Measurements from ENCODE around the gene TYW3. TPM values are rescaled to one million over a fixed set of nuclear protein-coding genes. Genes with fewer than 3 reads are reported as not detected.
"Not testable (repeated sequence)": the region's sequence is repeated elsewhere in the genome, so short reads cannot be mapped to it uniquely, and the experiment has no call there.

TYW3 gene
- total RNA-seq, 2 experiments from 2014 or later: 15.0 to 23.2 TPM

- CTCF ChIA-PET: no interaction called here
- DNase-seq: no peak
- peaks cover 3% of the 10 kb centered on the region for H3K36me3 Mint-ChIP-seq
- no peak for ATAC-seq
- H3K27ac Mint-ChIP-seq: no peak overlapping the region
- no peaks in the 10 kb centered on the region for H3K9me3 Mint-ChIP-seq (ENCODE audit: low read depth)
- H3K4me1 Mint-ChIP-seq: no peaks in the 10 kb centered on the region
- no peak overlapping the region for H3K4me3 Mint-ChIP-seq
- no peaks in the 10 kb centered on the region for H3K27me3 Mint-ChIP-seq
These were observed 18.3 kb upstream of the TYW3 start for GRCh38 chr1:74714429-74715235.

- ATAC-seq: no peak
These were observed 17.8 kb upstream of the TYW3 start for GRCh38 chr1:74715236-74715502.

GRCh38 chr1:74715806-74716205 is 17.1 kb upstream of the TYW3 start:
- Mint-ChIP-seq H3K4me1 (no peaks in the 10 kb centered on the region), H3K27ac (no peak overlapping the region), H3K9me3 (ENCODE audit: low read depth) (no peaks in the 10 kb centered on the region), H3K27me3 (no peaks in the 10 kb centered on the region), H3K36me3 (peaks cover 6% of the 10 kb centered on the region), H3K4me3 (no peak overlapping the region)
- DNase-seq: no peak
- CTCF ChIA-PET: no interaction called here
- no peak for ATAC-seq

More at GRCh38 chr1:74715236-74715502, 17.8 kb upstream of the TYW3 start:
- Mint-ChIP-seq H3K27me3 (no peaks in the 10 kb centered on the region), H3K36me3 (peaks cover 5% of the 10 kb centered on the region), H3K4me1 (no peaks in the 10 kb centered on the region), H3K9me3 (ENCODE audit: low read depth) (no peaks in the 10 kb centered on the region), H3K4me3 (no peak overlapping the region), H3K27ac (no peak overlapping the region)
- DNase-seq: no peak
- CTCF ChIA-PET: no interaction called here

GRCh38 chr1:74716822-74717221 is 16.1 kb upstream of the TYW3 start:
- H3K36me3 Mint-ChIP-seq: peaks cover 11% of the 10 kb centered on the region
- no peaks in the 10 kb centered on the region for H3K4me1 Mint-ChIP-seq
- no peak overlapping the region for H3K27ac Mint-ChIP-seq
- H3K4me3 Mint-ChIP-seq: no peak overlapping the region
- no peaks in the 10 kb centered on the region for H3K9me3 Mint-ChIP-seq (ENCODE audit: low read depth)
- DNase-seq (no peak), ATAC-seq (no peak)
- CTCF ChIA-PET: interaction anchor here (1.5 kb wide), 1 partner anchor 17 kb away, joined by 4 read pairs; no protein-coding TSS in a partner anchor
- no peaks in the 10 kb centered on the region for H3K27me3 Mint-ChIP-seq

- H3K4me3 Mint-ChIP-seq: no peak overlapping the region
- ATAC-seq (no peak), DNase-seq (no peak)
- H3K36me3 Mint-ChIP-seq: peaks cover 13% of the 10 kb centered on the region
- H3K27ac Mint-ChIP-seq: no peak overlapping the region
- no peaks in the 10 kb centered on the region for H3K27me3 Mint-ChIP-seq
- CTCF ChIA-PET: interaction anchor here (1.5 kb wide), 1 partner anchor 16 kb away, joined by 4 read pairs; no protein-coding TSS in a partner anchor
- no peaks in the 10 kb centered on the region for H3K4me1 Mint-ChIP-seq
- no peaks in the 10 kb centered on the region for H3K9me3 Mint-ChIP-seq (ENCODE audit: low read depth)
These were observed 15.3 kb upstream of the TYW3 start for GRCh38 chr1:74717626-74718025.

- Mint-ChIP-seq H3K27me3 (no peaks in the 10 kb centered on the region), H3K4me1 (peaks cover 14% of the 10 kb centered on the region), H3K9me3 (ENCODE audit: low read depth) (no peaks in the 10 kb centered on the region), H3K4me3 (no peak overlapping the region), H3K27ac (no peak overlapping the region), H3K36me3 (peaks cover 42% of the 10 kb centered on the region)
- CTCF ChIA-PET: no interaction called here
- DNase-seq (no peak), ATAC-seq (no peak)
These were observed 6.9 kb upstream of the TYW3 start for GRCh38 chr1:74726063-74726462.

- CTCF ChIA-PET: no interaction called here
- no peak overlapping the region for H3K27ac Mint-ChIP-seq
- ATAC-seq (no peak), DNase-seq (no peak)
- peaks cover 22% of the 10 kb centered on the region for H3K4me1 Mint-ChIP-seq
- no peaks in the 10 kb centered on the region for H3K9me3 Mint-ChIP-seq (ENCODE audit: low read depth)
- H3K4me3 Mint-ChIP-seq: no peak overlapping the region
- no peaks in the 10 kb centered on the region for H3K27me3 Mint-ChIP-seq
- H3K36me3 Mint-ChIP-seq: peaks cover 30% of the 10 kb centered on the region
These were observed 4.2 kb upstream of the TYW3 start for GRCh38 chr1:74728736-74729135.

- Mint-ChIP-seq H3K27me3 (no peaks in the 10 kb centered on the region), H3K4me3 (no peak overlapping the region), H3K36me3 (peaks cover 22% of the 10 kb centered on the region), H3K9me3 (ENCODE audit: low read depth) (no peaks in the 10 kb centered on the region), H3K4me1 (peaks cover 32% of the 10 kb centered on the region), H3K27ac (no peak overlapping the region)
- ATAC-seq: no peak
- no peak for DNase-seq
- CTCF ChIA-PET: no interaction called here
These were observed 3.0 kb upstream of the TYW3 start for GRCh38 chr1:74729741-74730478.

GRCh38 chr1:74731399-74732052 is 1.4 kb upstream of the TYW3 start:
- no peak overlapping the region for H3K27ac Mint-ChIP-seq
- H3K9me3 Mint-ChIP-seq (ENCODE audit: low read depth): no peaks in the 10 kb centered on the region
- CTCF ChIA-PET: no interaction called here
- no peak for DNase-seq
- no peak for ATAC-seq
- H3K4me1 Mint-ChIP-seq: peaks cover 40% of the 10 kb centered on the region
- no peaks in the 10 kb centered on the region for H3K27me3 Mint-ChIP-seq
- H3K36me3 Mint-ChIP-seq: peaks cover 15% of the 10 kb centered on the region
- H3K4me3 Mint-ChIP-seq: peak overlapping the region; percentile 44

- H3K36me3 Mint-ChIP-seq: peaks cover 11% of the 10 kb centered on the region
- CTCF ChIA-PET: interaction anchor here (1.0 to 2.5 kb wide), 7 partner anchors 10 to 230 kb away, joined by 3 to 8 read pairs (median 5); no protein-coding TSS in a partner anchor
- H3K4me1 Mint-ChIP-seq: peaks cover 40% of the 10 kb centered on the region
- H3K9me3 Mint-ChIP-seq (ENCODE audit: low read depth); DNase-seq; H3K27me3 Mint-ChIP-seq: not testable (repeated sequence)
- ATAC-seq: peak; percentile 18
- H3K4me3 Mint-ChIP-seq: peak overlapping the region; percentile 87
- H3K27ac Mint-ChIP-seq: peak overlapping the region; percentile 97
These were observed 643 bp upstream of the TYW3 start for GRCh38 chr1:74732071-74732946.

GRCh38 chr1:74733604-74734484 is 892 bp downstream of the TYW3 start:
- peaks cover 19% of the 10 kb centered on the region for H3K36me3 Mint-ChIP-seq

GRCh38 chr1:74737333-74737732 is 4.4 kb downstream of the TYW3 start:
- CTCF ChIA-PET: no interaction called here
- peaks cover 4% of the 10 kb centered on the region for H3K9me3 Mint-ChIP-seq (ENCODE audit: low read depth)
- ATAC-seq: no peak
- H3K36me3 Mint-ChIP-seq: peaks cover 49% of the 10 kb centered on the region
- no peak overlapping the region for H3K4me3 Mint-ChIP-seq
- no peak overlapping the region for H3K27ac Mint-ChIP-seq
- H3K27me3 Mint-ChIP-seq: no peaks in the 10 kb centered on the region
- DNase-seq: no peak
- H3K4me1 Mint-ChIP-seq: peaks cover 27% of the 10 kb centered on the region

More at GRCh38 chr1:74733604-74734484, 892 bp downstream of the TYW3 start:
- Mint-ChIP-seq H3K27me3 (no peaks in the 10 kb centered on the region), H3K9me3 (ENCODE audit: low read depth) (no peaks in the 10 kb centered on the region), H3K27ac (peak overlapping the region; percentile 97), H3K4me3 (peak overlapping the region; percentile 87), H3K4me1 (peaks cover 39% of the 10 kb centered on the region)
- peak; percentile 61 for DNase-seq
- CTCF ChIA-PET: interaction anchor here (1.0 to 2.5 kb wide), 14 partner anchors 9 to 231 kb away, joined by 3 to 8 read pairs (median 4); no protein-coding TSS in a partner anchor
- ATAC-seq: peak; percentile 67

Measured in activated CD8-positive, alpha-beta memory T cell treated with anti-CD3 and anti-CD28 coated beads, Interleukin-2, amount 10 ng/mL, durations not matched to agents 7 days and 5 days (primary cell).